GM12874 (cell line): ENCODE measurements around the gene CACNA1B.

Experiments
- TF ChIP-seq, protein P1 (sequence below): IDR thresholded peaks from 2 replicates; pipeline ENCODE4 v1.5.1; 2011; ENCODE audit warnings: low read depth, mild to moderate bottlenecking, control low read depth, low read length, moderate library complexity; ENCODE audit not compliant: insufficient read depth

Gene CACNA1B

GRCh38 chr9:137989156-137989555 lies 111.6 kb downstream of the CACNA1B start:
- TF ChIP-seq, protein P1, sequence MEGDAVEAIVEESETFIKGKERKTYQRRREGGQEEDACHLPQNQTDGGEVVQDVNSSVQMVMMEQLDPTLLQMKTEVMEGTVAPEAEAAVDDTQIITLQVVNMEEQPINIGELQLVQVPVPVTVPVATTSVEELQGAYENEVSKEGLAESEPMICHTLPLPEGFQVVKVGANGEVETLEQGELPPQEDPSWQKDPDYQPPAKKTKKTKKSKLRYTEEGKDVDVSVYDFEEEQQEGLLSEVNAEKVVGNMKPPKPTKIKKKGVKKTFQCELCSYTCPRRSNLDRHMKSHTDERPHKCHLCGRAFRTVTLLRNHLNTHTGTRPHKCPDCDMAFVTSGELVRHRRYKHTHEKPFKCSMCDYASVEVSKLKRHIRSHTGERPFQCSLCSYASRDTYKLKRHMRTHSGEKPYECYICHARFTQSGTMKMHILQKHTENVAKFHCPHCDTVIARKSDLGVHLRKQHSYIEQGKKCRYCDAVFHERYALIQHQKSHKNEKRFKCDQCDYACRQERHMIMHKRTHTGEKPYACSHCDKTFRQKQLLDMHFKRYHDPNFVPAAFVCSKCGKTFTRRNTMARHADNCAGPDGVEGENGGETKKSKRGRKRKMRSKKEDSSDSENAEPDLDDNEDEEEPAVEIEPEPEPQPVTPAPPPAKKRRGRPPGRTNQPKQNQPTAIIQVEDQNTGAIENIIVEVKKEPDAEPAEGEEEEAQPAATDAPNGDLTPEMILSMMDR, result no peak

DNA sequence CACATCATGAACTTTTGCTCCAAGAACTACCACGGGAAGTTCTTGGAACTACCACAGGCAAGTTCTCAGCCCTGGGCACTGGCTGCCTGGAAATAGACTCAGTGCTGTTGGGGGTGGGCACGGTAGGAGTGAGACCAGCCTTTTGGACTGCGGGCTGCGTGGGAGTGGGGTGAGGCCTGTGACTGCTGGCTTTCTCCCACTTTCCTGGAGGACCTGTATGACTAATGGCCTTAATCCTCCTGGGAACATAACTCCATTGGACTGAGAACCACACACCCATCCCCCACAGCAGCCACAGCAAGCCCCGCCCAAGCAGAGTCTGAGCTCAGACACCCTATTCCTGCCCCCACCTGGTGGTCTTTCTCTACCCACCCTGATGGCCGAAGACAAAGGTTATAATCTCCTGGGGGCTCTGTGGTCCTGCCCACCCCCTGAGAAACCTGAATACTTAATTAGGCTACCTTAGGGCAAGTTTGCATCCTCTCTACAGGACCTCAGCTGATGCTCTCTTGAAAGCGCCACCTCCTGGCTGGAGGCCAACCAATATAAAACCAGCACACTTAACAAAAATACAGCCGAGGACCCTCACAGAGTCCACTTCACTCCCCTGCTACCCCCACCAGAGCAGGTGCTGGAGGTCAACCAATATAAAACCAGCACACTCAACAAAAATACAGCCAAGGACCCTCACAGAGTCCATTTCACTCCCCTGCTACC lies 112.6 kb downstream of the CACNA1B start:
- TF ChIP-seq, protein P1, result no peak

DNA sequence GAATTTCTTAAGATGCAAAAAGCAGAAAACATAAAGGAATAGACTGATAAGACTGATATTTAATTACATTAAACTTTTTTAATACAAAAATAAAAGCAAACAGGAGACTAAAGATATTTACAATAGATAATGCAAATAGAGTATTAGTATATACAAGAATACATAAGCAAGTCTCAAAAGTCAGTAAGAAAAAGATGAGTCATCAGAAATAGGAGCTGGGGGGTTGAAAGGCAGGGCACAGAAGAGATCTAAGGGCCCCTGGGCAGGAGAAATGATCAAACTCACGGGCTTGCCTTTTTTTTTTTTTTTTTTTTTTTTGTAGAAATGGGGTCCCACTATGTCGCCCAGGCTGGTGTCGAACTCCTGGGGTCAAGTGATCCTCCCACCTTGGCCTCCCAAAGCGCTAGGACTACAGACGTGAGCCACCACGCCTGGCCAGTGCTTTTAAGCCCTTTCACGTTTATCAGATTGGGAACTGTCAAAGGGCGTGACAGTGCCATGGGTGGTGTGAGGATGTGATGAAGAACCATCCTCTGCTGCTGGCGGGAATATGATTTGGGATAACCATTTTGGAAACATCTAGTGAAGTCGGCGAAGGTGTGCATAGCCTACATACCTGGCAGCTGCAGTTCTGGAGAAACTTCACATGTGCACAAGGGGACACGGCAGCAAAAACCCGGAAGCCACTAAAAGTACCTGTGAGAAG lies 126.1 kb downstream of the CACNA1B start:
- TF ChIP-seq, protein P1, result no peak

DNA sequence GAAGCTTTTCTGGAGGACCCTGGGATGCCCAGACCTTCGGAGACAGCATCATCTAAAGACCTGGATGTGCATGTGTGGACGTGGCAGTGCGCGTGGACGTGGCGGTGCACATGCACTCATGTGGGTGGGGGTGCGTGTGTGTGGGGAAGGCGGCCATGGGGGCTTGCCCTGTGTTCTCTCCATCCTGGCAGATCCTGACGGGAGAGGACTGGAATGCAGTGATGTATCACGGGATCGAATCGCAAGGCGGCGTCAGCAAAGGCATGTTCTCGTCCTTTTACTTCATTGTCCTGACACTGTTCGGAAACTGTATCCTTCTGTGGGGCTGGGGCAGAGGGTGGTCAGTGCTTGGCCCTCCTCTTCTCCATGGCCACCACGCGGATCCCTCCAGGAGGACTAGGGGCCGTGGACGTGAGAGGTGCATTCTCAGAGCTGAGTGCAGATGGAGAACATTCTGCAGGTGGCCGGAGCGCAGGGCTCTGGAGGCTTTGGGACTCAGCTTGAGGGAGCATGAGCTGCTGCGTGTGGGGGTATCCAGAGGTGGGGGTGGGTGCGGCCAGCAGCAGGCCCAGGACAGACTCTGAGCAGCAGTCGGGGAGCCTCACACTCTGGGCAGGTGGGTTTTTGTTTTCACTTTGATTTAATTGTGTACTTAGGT lies 129.1 kb downstream of the CACNA1B start:
- TF ChIP-seq, protein P1, result no peak

DNA sequence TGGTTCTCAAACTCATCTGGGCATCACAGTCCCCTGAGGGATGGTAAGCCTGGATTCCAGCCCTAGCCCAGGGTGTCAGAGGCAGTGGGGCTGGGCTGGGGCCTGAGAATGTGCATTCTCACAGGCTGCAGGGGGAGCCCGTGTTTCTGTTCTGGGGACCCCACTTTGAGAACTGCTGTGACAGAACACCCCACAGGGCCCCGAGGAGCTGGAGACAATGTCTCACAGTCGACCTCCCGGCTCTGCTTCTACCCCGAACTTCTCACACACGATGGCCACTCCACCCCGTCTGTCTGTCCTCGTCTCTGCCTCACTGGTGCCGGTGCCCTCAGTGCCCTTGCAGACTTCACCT lies 130.0 kb downstream of the CACNA1B start:
- TF ChIP-seq, protein P1, result no peak

DNA sequence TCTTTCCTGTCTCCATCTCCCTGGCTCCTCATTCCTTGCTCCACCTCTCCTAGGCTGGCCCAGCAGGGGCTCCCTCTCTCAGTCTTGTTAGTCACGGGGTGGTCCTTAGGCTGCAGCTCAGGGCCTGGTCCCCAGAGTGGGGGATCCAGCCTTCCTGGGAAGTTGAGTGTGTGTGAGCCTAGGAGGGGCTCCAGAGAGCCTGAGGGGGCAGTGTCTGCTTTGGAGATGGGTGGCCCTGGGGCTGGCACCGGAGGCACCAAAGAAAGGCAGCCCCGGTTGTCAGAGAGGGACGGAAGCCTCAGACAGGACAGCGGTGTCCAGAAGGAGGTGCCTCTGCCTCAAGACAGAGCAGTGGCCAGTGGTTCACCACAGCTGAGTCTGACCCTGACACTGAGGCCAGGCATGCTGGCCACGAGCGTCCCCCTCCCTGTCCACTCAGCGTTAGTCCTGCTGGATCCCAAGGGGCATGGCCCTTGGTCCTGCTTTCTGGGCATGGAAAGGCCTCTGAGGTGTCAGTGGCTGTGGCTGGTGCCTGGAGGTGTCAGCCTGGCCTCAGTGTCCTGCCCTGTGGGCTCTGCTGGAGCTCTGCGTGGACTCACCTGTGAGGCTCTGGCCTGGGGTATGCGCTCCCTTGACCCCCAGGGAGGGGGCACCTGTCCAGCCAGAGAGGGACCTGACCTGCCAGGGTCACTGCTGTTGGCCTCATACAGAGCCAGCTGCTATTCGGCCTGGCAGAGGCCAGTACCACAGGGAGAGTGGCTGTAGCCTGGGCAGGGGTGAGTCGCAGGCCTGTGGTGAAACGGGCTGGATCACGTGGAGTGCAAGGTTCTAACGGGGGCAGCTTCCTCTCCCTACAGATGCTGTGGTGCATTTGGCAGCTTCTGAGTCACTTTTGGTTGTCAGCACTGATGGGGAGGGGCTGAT lies 130.6 kb downstream of the CACNA1B start:
- TF ChIP-seq, protein P1, result no peak
